K562 (cell line): ENCODE results near the gene CEMP1. TPM values are rescaled to one million over a fixed set of nuclear protein-coding genes. Genes with fewer than 3 reads are reported as not detected.

Experiments
- ATAC-seq: fragments of 200-7000 bp; cut with Tn5 transposase; 3 replicates; pipeline ENCODE4 v1.9.1; 2020; ENCODE audit warnings: moderate library complexity
- BruUV-seq: library from RNA; stranded (reverse); fragments of 400-500 nt; replicated peaks from 2 replicates; lab custom pipeline; 2021; lab: Mats Ljungman, UMichigan
- CTCF ChIA-PET: fragments of 300-600 bp; formaldehyde crosslinking; extraction: SDS; loops from one replicate; lab custom pipeline; 2021; ENCODE audit warnings: low intra/inter-chr PET ratio; lab: Yijun Ruan, JAX
- POLR2A ChIA-PET: fragments of 300-600, 350-650 bp; sonication (Branson Sonifier 250); formaldehyde crosslinking; extraction: SDS; loops from one replicate; lab custom pipeline; 2021; ENCODE audit warnings: antibody characterized with exemption, inconsistent platforms; lab: Yijun Ruan, JAX
- DNase-seq, 4 experiments: peaks; one replicate each; pipeline versions ENCODE4 v3.0.0 to v3.0.0-alpha.2; 2011 to 2018; ENCODE audit warnings: low spot score in 3 of 4, mixed read lengths in 3 of 4; ENCODE audit errors: extremely low read depth in 1 of 4
- FAIRE-seq: peaks from 2 replicates; lab custom pipeline; 2011; peaks lifted over from hg19 to GRCh38; lab: Jason Lieb, UNC
- H2AFZ ChIP-seq: 2 replicates; pipeline ENCODE4 v1.6.0; 2011; ENCODE audit warnings: low read depth, low read length, control low read depth, inconsistent platforms
- H3K27ac ChIP-seq: fragments of 200-600 bp; 3 replicates; pipeline ENCODE4 v1.8.0; 2011; ENCODE audit warnings: low read depth, mild to moderate bottlenecking, control low read depth, inconsistent platforms, low read length, moderate library complexity, mixed read lengths; ENCODE audit errors: extremely low read depth
- H3K27me3 ChIP-seq, 2 experiments: fragments of 300-600 bp in 1 of 2; 2 replicates in 1 of 2; 3 replicates in 1 of 2; pipeline versions ENCODE4 v1.6.0 to v1.8.0; 2011; ENCODE audit warnings: inconsistent platforms in 2 of 2, low read length in 2 of 2, mild to moderate bottlenecking in 1 of 2, mixed read lengths in 1 of 2, moderate library complexity in 1 of 2; ENCODE audit not compliant: control insufficient read depth in 2 of 2, insufficient read depth in 2 of 2
- H3K36me3 ChIP-seq: fragments of 300-600 bp; 3 replicates; pipeline ENCODE4 v1.8.0; 2011; ENCODE audit warnings: mild to moderate bottlenecking, low read length, inconsistent platforms; ENCODE audit not compliant: control insufficient read depth, insufficient read depth
- H3K4me1 ChIP-seq, 2 experiments: fragments of 200-600 bp in 1 of 2; replicated peaks in 1 of 2; 2 replicates in 1 of 2; 3 replicates in 1 of 2; pipeline versions ENCODE4 v1.5.1 to v1.8.0; 2011; ENCODE audit warnings: inconsistent platforms in 2 of 2, low read length in 2 of 2, mild to moderate bottlenecking in 1 of 2, mixed read lengths in 1 of 2, moderate library complexity in 1 of 2; ENCODE audit not compliant: control insufficient read depth in 2 of 2, insufficient read depth in 2 of 2
- H3K4me2 ChIP-seq: 2 replicates; pipeline ENCODE4 v1.6.1; 2011; ENCODE audit warnings: low read length, control low read depth, inconsistent platforms, mixed read lengths; ENCODE audit not compliant: insufficient read depth
- H3K4me3 ChIP-seq: fragments of 200-600 bp; sonication (generic), shearing (Covaris generic); 2 replicates; pipeline ENCODE4 v1.5.1; 2016; ENCODE audit warnings: control low read depth, inconsistent platforms
- H3K79me2 ChIP-seq: fragments of 200-600 bp; 3 replicates; pipeline ENCODE4 v1.8.0; 2011; ENCODE audit warnings: low read length, inconsistent platforms; ENCODE audit not compliant: control insufficient read depth, insufficient read depth
- H3K9ac ChIP-seq, 2 experiments: 2 replicates each; pipeline versions ENCODE4 v1.6.0 to v1.6.1; 2011; ENCODE audit warnings: low read depth in 2 of 2, low read length in 2 of 2, control low read depth in 1 of 2, inconsistent platforms in 1 of 2, mild to moderate bottlenecking in 1 of 2, mixed read lengths in 1 of 2; ENCODE audit not compliant: insufficient read depth in 1 of 2
- H3K9me1 ChIP-seq: one replicate; pipeline ENCODE4 v1.6.0; 2011; ENCODE audit warnings: inconsistent platforms, mild to moderate bottlenecking, low read length, moderate library complexity; ENCODE audit not compliant: control insufficient read depth, insufficient read depth
- H3K9me3 ChIP-seq: replicated peaks from 2 replicates; pipeline ENCODE4 v1.5.1; 2011; ENCODE audit warnings: low read depth, low read length, inconsistent platforms; ENCODE audit not compliant: control insufficient read depth, insufficient read depth
- H4K20me1 ChIP-seq: replicated peaks from 2 replicates; pipeline ENCODE4 v1.6.1; 2011; ENCODE audit warnings: low read length, inconsistent platforms, mixed read lengths; ENCODE audit not compliant: control insufficient read depth, insufficient read depth
- BACH1 ChIP-seq: fragments of 200-800 bp; sonication (Bioruptor generic); IDR thresholded peaks from 2 replicates; pipeline ENCODE4 v1.6.1; 2016; ENCODE audit warnings: missing genetic modification characterization, missing compliant biosample characterization
- CGGBP1 ChIP-seq: fragments of 250-450 bp; sonication (Bioruptor Pico); IDR thresholded peaks from 2 replicates; pipeline ENCODE4 v1.9.0; 2021; ENCODE audit warnings: mild to moderate bottlenecking
- ELF2 ChIP-seq: fragments of 250-450 bp; sonication (Bioruptor Pico); IDR thresholded peaks from 2 replicates; pipeline ENCODE4 v1.5.0; 2021; ENCODE audit warnings: mild to moderate bottlenecking
- HDAC1 ChIP-seq, 2 experiments: fragments of 450-650 bp; IDR thresholded peaks; 2 replicates each; pipeline ENCODE4 v1.6.1; 2016 to 2017; ENCODE audit warnings: inconsistent platforms in 1 of 2, mild to moderate bottlenecking in 1 of 2, moderate library complexity in 1 of 2
- LARP7 ChIP-seq: fragments of 450-650 bp; IDR thresholded peaks from 2 replicates; pipeline ENCODE4 v1.6.1; 2016
- RHOXF2B ChIP-seq: fragments of 250-450 bp; sonication (Bioruptor Pico); conservative IDR thresholded peaks from 2 replicates; pipeline ENCODE4 v1.5.1; 2021
- SMC3 ChIP-seq: conservative IDR thresholded peaks from 2 replicates; pipeline ENCODE4 v1.6.1; 2011; ENCODE audit warnings: low read depth, low read length, improper control_type of control experiment; ENCODE audit not compliant: insufficient read depth
- U2AF2 ChIP-seq: fragments of 200-400 bp; formaldehyde crosslinking; optimal IDR thresholded peaks from 2 replicates; pipeline ENCODE3; 2017; ENCODE audit warnings: low read depth, mild to moderate bottlenecking, low read length
- ZNF143 ChIP-seq: sonication (generic); formaldehyde crosslinking; IDR thresholded peaks from 2 replicates; pipeline ENCODE4 v1.9.0; 2022; ENCODE audit warnings: mild to moderate bottlenecking, missing genetic modification reagents
- ZNF316 ChIP-seq: fragments of 450-650 bp; IDR thresholded peaks from 2 replicates; pipeline ENCODE4 v1.6.1; 2016
- ZNF639 ChIP-seq, 2 experiments: fragments of 200-800 bp in 1 of 2; sonication (Bioruptor generic) in 1 of 2; sonication (generic) in 1 of 2; formaldehyde crosslinking in 1 of 2; IDR thresholded peaks in 1 of 2; conservative IDR thresholded peaks in 1 of 2; 2 replicates each; pipeline versions ENCODE4 v1.5.0 to v1.6.1; 2016 to 2020; ENCODE audit warnings: missing compliant biosample characterization in 1 of 2, missing genetic modification characterization in 1 of 2, missing genetic modification reagents in 1 of 2
- ZNF785 ChIP-seq: fragments of 250-450 bp; sonication (Bioruptor Pico); IDR thresholded peaks from 2 replicates; pipeline ENCODE4 v1.4.0; 2020; ENCODE audit warnings: mild to moderate bottlenecking
- WGBS: fragments of 100-300 bp; shearing (Covaris generic); methylation state at CpG from one replicate; pipeline ENCODE4 v1.1.6; 2016; ENCODE audit warnings: low coverage, mixed read lengths; ENCODE audit not compliant: insufficient coverage; ENCODE audit errors: missing lambda C conversion rate; 5-methylcytosine and 5-hydroxymethylcytosine counted together
- in situ Hi-C: fragments of 300-500 bp; cut with MboI; formaldehyde crosslinking; loops from 4 replicates; pipeline ENCODE4 v1.15.0; 2018; ENCODE audit warnings: inconsistent platforms, mixed read lengths
- intact Hi-C: fragments of 100-400 bp; cut with micrococcal nuclease; formaldehyde crosslinking; loops from 2 replicates; pipeline ENCODE4 v1.14.2; 2022
- polyA plus RNA-seq, 8 experiments: library from polyadenylated mRNA; depleted of rRNA in 4 of 8; stranded (reverse) in 5 of 8; unstranded in 3 of 8; fragments of >200 nt; fragmentation: Nextera tagmentation in 2 of 8; fragmentation: Illumina TruSeq in 1 of 8; extraction: Ambion mirVana in 2 of 8; extraction: Trizol in 1 of 8; gene quantifications; 2 replicates each; pipeline versions ENCODE4 v1.2.1 to v1.2.3, GENCODE V29; 2011 to 2014; ENCODE audit warnings: inconsistent platforms in 1 of 8, missing spikeins in 1 of 8
- total RNA-seq, 7 experiments: library from RNA; depleted of rRNA in 6 of 7; stranded (reverse); fragments of >200 nt in 6 of 7; fragmentation: Illumina TruSeq in 2 of 7; extraction: Trizol in 2 of 7; gene quantifications; 2 replicates each; pipeline versions ENCODE4 v1.2.1 to v1.2.3, GENCODE V29; 2011 to 2021; ENCODE audit warnings: low replicate concordance in 1 of 7
- TF ChIP-seq, protein P1 (sequence below): fragments of 450-650 bp; IDR thresholded peaks from 2 replicates; pipeline ENCODE4 v1.6.1; 2016; ENCODE audit warnings: borderline replicate concordance
- TF ChIP-seq, protein P2 (sequence below): sonication (generic); formaldehyde crosslinking; IDR thresholded peaks from 2 replicates; pipeline ENCODE4 v1.8.0; 2022; ENCODE audit warnings: mild to moderate bottlenecking, missing genetic modification reagents

CEMP1 gene
- total and polyA plus RNA-seq, 9 of the 15 experiments (the other 6 are each of a cell fraction or from before 2014, with no cell fraction given), result 0.05 to 0.45 TPM; not detected in 7

GRCh38 chr16:2490190-2491105 lies 40.8 kb downstream of the CEMP1 start:
- peak overlapping the region in 1 of 2 experiments; percentile 74; a peak in 2 of 4 replicates for H3K9ac ChIP-seq
- intact Hi-C loops, result no loop called here
- H3K4me1 ChIP-seq, result peaks cover 7 to 45% of the 10 kb centered on the region in 2 experiments
- 89% methylated on average over 20 of the region's 23 CpGs for WGBS
- peaks cover 41% of the 10 kb centered on the region for H3K79me2 ChIP-seq
- DNase-seq, result no peak
- H2AFZ ChIP-seq, result no peak overlapping the region
- no peak overlapping the region for H3K4me2 ChIP-seq
- no peaks in the 10 kb centered on the region for H3K9me3 ChIP-seq
- no TSS peak for BruUV-seq
- H3K36me3 ChIP-seq, result peaks cover 29% of the 10 kb centered on the region; the same call in 2 of the 3 replicates
- no peaks in the 10 kb centered on the region for H3K9me1 ChIP-seq
- ChIA-PET CTCF (no interaction called here), POLR2A (no interaction called here)
- no peak for FAIRE-seq
- no peak overlapping the region for H3K4me3 ChIP-seq
- no peak overlapping the region; the same call in 2 of the 3 replicates for H3K27ac ChIP-seq
- no peak for ATAC-seq
- TF ChIP-seq ZNF143 (CRISPR knock-in tag) (no peak), U2AF2 (no peak), LARP7 (no peak), BACH1 (tag) (no peak), SMC3 (no peak), CGGBP1 (CRISPR knock-in tag) (no peak), ZNF639 (CRISPR knock-in tag; conservative IDR thresholded peaks at IDR 0.05 in 1 of 2, IDR thresholded peaks at IDR 0.05 in 1 of 2) (no peak), ELF2 (no peak), ZNF316 (no peak), HDAC1 (IDR thresholded peaks at IDR 0.05) (no peak), ZNF785 (CRISPR knock-in tag) (no peak), RHOXF2B (no peak)
- TF ChIP-seq, protein P1, sequence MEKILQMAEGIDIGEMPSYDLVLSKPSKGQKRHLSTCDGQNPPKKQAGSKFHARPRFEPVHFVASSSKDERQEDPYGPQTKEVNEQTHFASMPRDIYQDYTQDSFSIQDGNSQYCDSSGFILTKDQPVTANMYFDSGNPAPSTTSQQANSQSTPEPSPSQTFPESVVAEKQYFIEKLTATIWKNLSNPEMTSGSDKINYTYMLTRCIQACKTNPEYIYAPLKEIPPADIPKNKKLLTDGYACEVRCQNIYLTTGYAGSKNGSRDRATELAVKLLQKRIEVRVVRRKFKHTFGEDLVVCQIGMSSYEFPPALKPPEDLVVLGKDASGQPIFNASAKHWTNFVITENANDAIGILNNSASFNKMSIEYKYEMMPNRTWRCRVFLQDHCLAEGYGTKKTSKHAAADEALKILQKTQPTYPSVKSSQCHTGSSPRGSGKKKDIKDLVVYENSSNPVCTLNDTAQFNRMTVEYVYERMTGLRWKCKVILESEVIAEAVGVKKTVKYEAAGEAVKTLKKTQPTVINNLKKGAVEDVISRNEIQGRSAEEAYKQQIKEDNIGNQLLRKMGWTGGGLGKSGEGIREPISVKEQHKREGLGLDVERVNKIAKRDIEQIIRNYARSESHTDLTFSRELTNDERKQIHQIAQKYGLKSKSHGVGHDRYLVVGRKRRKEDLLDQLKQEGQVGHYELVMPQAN, result no peak
- TF ChIP-seq, protein P2, sequence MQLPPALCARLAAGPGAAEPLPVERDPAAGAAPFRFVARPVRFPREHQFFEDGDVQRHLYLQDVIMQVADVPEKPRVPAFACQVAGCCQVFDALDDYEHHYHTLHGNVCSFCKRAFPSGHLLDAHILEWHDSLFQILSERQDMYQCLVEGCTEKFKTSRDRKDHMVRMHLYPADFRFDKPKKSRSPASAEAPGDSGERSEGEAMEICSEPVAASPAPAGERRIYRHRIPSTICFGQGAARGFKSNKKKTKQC (CRISPR knock-in tag), result no peak
- peaks cover 2% of the 10 kb centered on the region; the same call in 1 of the 2 replicates for H4K20me1 ChIP-seq
- in situ Hi-C loops, result no loop called here
- no peaks in the 10 kb centered on the region for H3K27me3 ChIP-seq
